Left renal cortex interstitium (tissue), 4 donors: ENCODE results near the gene GABRG3. TPM values are rescaled to one million over a fixed set of nuclear protein-coding genes. Genes with fewer than 3 reads are reported as not detected.

ENCODE experiments used
- polyA plus RNA-seq, 4 donors: library from polyadenylated mRNA; unstranded; fragments of 120-200 nt; gene quantifications; one replicate each; pipeline ENCODE4 v1.2.1, GENCODE V29; 2013; ENCODE audit not compliant: insufficient read length in 4 of 4

GABRG3 gene
- polyA plus RNA-seq, 4 donors: 1.3 to 2.0 (median 1.7) TPM

Other genes starting within 250 kb of the GABRG3 start
- 1 to 10 TPM; 5.7 to 7.8 (median 6.5) TPM for gene GABRB3, start 198.1 kb upstream of the GABRG3 start, polyA plus RNA-seq
- under 1 TPM; 0.24 to 0.36 (median 0.27) TPM for gene GABRA5, start 104.1 kb upstream of the GABRG3 start, polyA plus RNA-seq